HUES6 (cell line): Measurements from ENCODE around the gene SQSTM1.
"Not testable (repeated sequence)": the region's sequence is repeated elsewhere in the genome, so short reads cannot be mapped to it uniquely, and the experiment has no call there.

Experiments
- H3K27ac ChIP-seq: 2 replicates; pipeline ENCODE4 v1.7.0; 2013; ENCODE audit warnings: low read depth, mild to moderate bottlenecking, low read length, inconsistent platforms
- H3K27me3 ChIP-seq: 2 replicates; pipeline ENCODE4 v1.6.1; 2013; ENCODE audit warnings: low read length; ENCODE audit not compliant: control insufficient read depth, insufficient read depth
- H3K36me3 ChIP-seq: 2 replicates; pipeline ENCODE4 v1.6.1; 2013; ENCODE audit warnings: low read length; ENCODE audit not compliant: control insufficient read depth, insufficient read depth
- H3K4me1 ChIP-seq: 2 replicates; pipeline ENCODE4 v1.6.1; 2013; ENCODE audit warnings: low read length; ENCODE audit not compliant: control insufficient read depth, insufficient read depth
- H3K4me3 ChIP-seq: 2 replicates; pipeline ENCODE4 v1.5.1; 2013; ENCODE audit warnings: low read depth, low read length
- H3K9ac ChIP-seq: one replicate; pipeline ENCODE4 v1.6.1; 2013; ENCODE audit warnings: mild to moderate bottlenecking, low read length
- H3K9me3 ChIP-seq: 2 replicates; pipeline ENCODE4 v1.6.1; 2013; ENCODE audit warnings: low read depth, low read length; ENCODE audit not compliant: control insufficient read depth, insufficient read depth

The SQSTM1 gene

DNA sequence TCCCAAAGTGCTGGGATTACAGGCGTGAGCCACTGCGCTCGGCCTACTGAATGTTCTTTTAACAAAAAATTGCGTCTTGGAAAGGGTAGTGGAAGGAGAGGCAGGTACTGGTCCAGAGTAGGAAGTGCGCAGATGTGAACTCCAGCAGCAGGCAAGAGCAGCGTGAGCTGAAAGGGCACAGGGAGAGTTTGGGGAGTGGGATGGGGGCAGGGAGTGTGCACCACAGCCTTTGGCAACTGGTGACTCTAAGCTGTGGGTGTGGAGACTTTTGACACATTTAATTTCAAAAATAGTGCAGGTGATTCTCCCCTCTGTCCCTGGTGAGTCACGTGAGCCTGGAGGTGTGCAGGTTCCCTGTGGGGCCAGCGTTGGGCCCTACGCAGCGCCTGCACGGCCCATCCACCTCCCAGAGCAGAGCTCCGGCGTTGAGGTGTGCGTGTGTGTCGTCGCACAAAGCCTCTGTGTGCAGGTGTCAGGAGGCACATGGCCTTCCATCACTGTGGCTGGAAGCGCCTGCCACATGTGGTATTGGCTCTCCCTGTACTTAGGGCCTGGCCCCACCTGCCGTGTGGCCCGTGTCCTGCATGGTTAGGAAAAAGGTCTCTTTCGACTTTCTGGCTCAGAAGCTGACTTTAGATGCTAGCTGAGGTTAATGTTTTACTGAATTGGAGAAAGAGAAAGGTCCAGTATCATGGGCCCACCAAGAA is 11.5 kb downstream of the SQSTM1 start:
- Histone ChIP-seq H3K36me3 (peaks cover 87% of the 10 kb centered on the region), H3K9me3 (no peaks in the 10 kb centered on the region), H3K27me3 (no peaks in the 10 kb centered on the region), H3K4me3 (no peak overlapping the region), H3K9ac (no peak overlapping the region), H3K27ac (no peak overlapping the region), H3K4me1 (peaks cover 22% of the 10 kb centered on the region)

DNA sequence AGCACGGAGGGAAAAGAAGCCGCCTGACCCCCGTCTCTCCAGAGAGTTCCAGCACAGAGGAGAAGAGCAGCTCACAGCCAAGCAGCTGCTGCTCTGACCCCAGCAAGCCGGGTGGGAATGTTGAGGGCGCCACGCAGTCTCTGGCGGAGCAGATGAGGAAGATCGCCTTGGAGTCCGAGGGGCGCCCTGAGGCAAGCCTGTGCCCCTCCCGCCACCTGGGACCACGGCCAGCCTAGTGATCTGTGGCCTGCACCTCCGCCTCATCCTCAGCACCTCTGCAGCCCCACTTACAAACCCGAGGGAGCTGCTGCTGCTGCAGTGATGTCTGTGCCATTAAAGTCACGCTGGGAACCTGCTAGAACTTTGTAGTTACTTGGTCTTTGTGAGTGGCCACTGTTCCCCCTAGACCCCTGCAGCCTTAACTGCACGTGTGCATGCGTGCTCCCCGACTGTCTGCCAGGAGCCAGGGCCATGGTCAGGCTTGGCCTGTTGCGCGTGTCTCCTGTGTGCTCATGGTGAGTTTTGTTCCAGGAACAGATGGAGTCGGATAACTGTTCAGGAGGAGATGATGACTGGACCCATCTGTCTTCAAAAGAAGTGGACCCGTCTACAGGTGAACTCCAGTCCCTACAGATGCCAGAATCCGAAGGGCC is 12.5 kb downstream of the SQSTM1 start:
- H3K36me3 ChIP-seq: peaks cover 87% of the 10 kb centered on the region

DNA sequence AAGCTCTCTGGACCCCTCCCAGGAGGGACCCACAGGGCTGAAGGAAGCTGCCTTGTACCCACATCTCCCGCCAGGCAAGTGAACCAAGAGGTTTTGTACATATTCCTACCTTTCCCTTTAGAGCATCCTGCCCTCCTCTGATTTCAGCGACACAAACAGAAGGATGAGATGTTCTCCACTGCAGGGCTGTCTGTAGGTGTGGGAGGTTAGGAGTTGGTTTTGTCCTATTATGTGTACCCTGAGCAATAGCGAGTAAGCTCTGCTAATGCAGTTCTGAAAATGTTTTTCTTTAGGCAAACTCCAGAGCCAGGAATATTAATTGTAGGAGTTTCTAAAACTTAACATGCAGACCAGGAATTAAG is 13.0 kb downstream of the SQSTM1 start:
- H3K4me1 ChIP-seq: peaks cover 13% of the 10 kb centered on the region
- no peak overlapping the region for H3K4me3 ChIP-seq
- peaks cover 89% of the 10 kb centered on the region for H3K36me3 ChIP-seq
- no peaks in the 10 kb centered on the region for H3K9me3 ChIP-seq
- no peak overlapping the region for H3K9ac ChIP-seq
- H3K27me3 ChIP-seq: no peaks in the 10 kb centered on the region
- no peak overlapping the region for H3K27ac ChIP-seq

More for the DNA sequence above, 12.5 kb downstream of the SQSTM1 start:
- no peak overlapping the region for H3K27ac ChIP-seq
- H3K9ac ChIP-seq: no peak overlapping the region
- H3K4me1 ChIP-seq: peaks cover 15% of the 10 kb centered on the region
- H3K27me3 ChIP-seq: no peaks in the 10 kb centered on the region
- H3K4me3 ChIP-seq: no peak overlapping the region
- no peaks in the 10 kb centered on the region for H3K9me3 ChIP-seq

DNA sequence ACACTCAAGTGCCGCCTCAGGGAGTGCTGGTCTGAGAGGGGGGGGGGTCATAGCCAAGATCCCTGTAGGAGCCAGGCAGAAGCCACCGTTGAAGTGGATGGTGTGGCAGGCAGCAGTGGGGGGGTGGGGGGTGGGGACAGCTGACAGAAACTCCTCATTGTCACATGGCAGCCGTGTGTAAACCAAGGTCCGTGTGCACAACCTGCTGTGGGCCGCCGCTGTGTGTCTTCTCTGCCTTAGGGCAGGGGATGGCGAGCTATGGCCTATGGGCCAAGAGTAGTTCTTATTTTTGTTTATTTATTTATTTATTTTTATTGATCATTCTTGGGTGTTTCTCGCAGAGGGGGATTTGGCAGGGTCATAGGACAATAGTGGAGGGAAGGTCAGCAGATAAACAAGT is 13.4 kb downstream of the SQSTM1 start:
- no peaks in the 10 kb centered on the region for H3K9me3 ChIP-seq
- H3K27ac ChIP-seq: no peak overlapping the region
- H3K4me1 ChIP-seq: peaks cover 8% of the 10 kb centered on the region; the same call in 1 of the 2 replicates
- no peak overlapping the region for H3K9ac ChIP-seq
- H3K27me3 ChIP-seq: no peaks in the 10 kb centered on the region
- no peak overlapping the region for H3K4me3 ChIP-seq
- peaks cover 87% of the 10 kb centered on the region for H3K36me3 ChIP-seq

DNA sequence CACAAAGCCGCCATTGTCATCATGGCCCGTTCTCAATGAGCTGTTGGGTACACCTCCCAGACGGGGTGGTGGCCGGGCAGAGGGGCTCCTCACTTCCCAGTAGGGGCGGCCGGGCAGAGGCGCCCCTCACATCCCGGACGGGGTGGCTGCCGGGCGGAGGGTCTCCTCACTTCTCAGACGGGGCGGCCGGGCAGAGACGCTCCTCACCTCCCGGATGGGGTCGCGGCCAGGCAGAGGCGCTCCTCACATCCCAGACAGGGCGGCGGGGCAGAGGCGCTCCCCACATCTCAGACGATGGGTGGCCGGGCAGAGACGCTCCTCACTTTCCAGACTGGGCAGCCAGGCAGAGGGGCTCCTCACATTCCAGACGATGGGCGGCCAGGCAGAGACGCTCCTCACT is 14.2 kb downstream of the SQSTM1 start:
- H3K4me1 ChIP-seq, H3K9ac ChIP-seq, H3K4me3 ChIP-seq, H3K9me3 ChIP-seq, H3K27me3 ChIP-seq, H3K27ac ChIP-seq: not testable (repeated sequence)
- peaks cover 86% of the 10 kb centered on the region for H3K36me3 ChIP-seq

DNA sequence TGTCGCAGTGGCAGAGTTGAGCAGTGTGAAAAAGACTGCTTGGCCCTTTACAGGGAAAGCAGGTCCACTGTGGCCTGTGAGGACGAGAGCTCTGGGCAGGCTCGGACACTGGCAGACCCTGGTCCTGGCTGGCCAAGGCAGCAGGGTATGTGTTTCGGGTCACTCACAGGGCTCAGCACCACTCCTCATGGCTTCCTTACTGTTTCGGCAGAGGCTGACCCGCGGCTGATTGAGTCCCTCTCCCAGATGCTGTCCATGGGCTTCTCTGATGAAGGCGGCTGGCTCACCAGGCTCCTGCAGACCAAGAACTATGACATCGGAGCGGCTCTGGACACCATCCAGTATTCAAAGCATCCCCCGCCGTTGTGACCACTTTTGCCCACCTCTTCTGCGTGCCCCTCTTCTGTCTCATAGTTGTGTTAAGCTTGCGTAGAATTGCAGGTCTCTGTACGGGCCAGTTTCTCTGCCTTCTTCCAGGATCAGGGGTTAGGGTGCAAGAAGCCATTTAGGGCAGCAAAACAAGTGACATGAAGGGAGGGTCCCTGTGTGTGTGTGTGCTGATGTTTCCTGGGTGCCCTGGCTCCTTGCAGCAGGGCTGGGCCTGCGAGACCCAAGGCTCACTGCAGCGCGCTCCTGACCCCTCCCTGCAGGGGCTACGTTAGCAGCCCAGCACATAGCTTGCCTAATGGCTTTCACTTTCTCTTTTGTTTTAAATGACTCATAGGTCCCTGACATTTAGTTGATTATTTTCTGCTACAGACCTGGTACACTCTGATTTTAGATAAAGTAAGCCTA is 15.7 kb downstream of the SQSTM1 start:
- Histone ChIP-seq H3K36me3 (peaks cover 86% of the 10 kb centered on the region), H3K9me3 (no peaks in the 10 kb centered on the region), H3K4me3 (no peak overlapping the region), H3K27ac (no peak overlapping the region), H3K9ac (no peak overlapping the region), H3K27me3 (no peaks in the 10 kb centered on the region), H3K4me1 (no peaks in the 10 kb centered on the region)

DNA sequence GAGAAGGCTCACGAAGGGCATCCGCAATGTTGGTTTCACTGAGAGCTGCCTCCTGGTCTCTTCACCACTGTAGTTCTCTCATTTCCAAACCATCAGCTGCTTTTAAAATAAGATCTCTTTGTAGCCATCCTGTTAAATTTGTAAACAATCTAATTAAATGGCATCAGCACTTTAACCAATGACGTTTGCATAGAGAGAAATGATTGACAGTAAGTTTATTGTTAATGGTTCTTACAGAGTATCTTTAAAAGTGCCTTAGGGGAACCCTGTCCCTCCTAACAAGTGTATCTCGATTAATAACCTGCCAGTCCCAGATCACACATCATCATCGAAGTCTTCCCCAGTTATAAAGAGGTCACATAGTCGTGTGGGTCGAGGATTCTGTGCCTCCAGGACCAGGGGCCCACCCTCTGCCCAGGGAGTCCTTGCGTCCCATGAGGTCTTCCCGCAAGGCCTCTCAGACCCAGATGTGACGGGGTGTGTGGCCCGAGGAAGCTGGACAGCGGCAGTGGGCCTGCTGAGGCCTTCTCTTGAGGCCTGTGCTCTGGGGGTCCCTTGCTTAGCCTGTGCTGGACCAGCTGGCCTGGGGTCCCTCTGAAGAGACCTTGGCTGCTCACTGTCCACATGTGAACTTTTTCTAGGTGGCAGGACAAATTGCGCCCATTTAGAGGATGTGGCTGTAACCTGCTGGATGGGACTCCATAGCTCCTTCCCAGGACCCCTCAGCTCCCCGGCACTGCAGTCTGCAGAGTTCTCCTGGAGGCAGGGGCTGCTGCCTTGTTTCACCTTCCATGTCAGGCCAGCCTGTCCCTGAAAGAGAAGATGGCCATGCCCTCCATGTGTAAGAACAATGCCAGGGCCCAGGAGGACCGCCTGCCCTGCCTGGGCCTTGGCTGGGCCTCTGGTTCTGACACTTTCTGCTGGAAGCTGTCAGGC is 16.6 kb downstream of the SQSTM1 start:
- no peak overlapping the region for H3K27ac ChIP-seq
- H3K9me3 ChIP-seq: no peaks in the 10 kb centered on the region
- H3K36me3 ChIP-seq: peaks cover 85% of the 10 kb centered on the region
- no peak overlapping the region for H3K9ac ChIP-seq
- H3K4me1 ChIP-seq: no peaks in the 10 kb centered on the region
- H3K4me3 ChIP-seq: no peak overlapping the region
- H3K27me3 ChIP-seq: no peaks in the 10 kb centered on the region

DNA sequence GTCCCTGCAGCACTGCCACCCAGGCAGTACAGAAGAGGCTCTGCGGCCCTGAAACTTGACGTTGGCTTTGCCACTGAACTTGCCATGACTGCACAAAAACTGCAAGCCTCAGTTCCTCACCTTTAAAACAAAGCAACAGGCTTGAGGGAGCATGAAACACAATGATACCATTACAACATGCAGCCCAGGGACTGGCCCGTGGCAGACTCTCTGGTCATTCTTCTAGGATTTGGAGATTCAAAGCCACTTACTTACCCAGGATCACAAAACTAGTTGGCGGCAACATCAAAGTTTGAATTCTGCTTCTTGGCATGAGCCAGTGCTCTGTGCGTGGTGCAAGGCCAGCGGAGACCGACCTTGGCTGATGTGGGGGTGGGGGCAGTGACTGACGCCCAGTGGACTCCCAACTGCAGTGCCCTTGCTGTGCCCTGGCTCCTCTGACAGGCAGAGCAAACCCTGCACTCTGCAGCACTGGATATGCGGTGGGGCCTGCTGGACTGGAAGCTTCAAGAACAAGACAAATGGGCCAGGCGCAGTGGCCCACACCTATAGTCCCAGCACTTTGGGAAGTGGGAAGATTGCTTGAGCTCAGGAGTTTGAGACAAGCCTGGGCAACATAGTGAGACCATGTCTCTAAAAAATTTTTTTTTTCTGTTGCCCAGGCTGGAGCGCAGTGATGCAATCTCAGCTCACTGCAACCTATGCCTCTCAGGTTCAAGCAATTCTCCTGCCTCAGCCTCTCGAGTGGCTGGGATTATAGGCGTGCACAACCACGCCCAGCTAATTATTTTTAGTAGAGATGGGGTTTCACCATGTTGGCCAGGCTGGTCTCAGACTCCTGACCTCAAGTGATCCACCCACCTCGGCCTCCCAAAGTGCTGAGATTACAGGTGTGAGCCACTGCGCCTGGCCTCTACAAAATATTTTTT is 18.9 kb downstream of the SQSTM1 start:
- Histone ChIP-seq H3K9me3 (no peaks in the 10 kb centered on the region), H3K9ac (no peak overlapping the region), H3K36me3 (peaks cover 75% of the 10 kb centered on the region), H3K4me1 (no peaks in the 10 kb centered on the region), H3K4me3 (no peak overlapping the region), H3K27ac (no peak overlapping the region; the same call in 1 of the 2 replicates), H3K27me3 (no peaks in the 10 kb centered on the region)

DNA sequence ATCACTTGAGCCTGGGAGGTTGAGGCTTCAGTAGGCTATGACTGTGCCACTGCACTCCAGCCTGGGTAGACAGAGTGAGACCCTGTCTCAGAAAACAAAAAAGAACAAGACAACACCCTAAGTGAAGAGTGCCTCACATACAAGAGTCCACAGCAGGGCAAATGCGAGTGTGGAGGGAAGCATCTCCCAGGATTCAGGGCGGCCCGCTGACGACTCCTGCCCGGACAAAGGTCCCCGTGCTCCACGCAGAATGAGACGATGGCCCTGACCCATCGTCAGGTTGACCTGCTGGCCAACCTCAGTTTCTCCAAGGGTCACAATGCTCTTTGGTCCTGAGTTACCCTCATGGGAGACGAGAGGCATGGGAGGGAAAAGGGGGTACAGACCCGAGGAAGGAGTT is 19.6 kb downstream of the SQSTM1 start:
- H3K27ac ChIP-seq: no peak overlapping the region
- H3K4me1 ChIP-seq: no peaks in the 10 kb centered on the region
- H3K9ac ChIP-seq: no peak overlapping the region
- no peaks in the 10 kb centered on the region for H3K27me3 ChIP-seq
- H3K9me3 ChIP-seq: peaks cover 2% of the 10 kb centered on the region; the same call in 1 of the 2 replicates
- H3K4me3 ChIP-seq: no peak overlapping the region
- H3K36me3 ChIP-seq: peaks cover 75% of the 10 kb centered on the region

DNA sequence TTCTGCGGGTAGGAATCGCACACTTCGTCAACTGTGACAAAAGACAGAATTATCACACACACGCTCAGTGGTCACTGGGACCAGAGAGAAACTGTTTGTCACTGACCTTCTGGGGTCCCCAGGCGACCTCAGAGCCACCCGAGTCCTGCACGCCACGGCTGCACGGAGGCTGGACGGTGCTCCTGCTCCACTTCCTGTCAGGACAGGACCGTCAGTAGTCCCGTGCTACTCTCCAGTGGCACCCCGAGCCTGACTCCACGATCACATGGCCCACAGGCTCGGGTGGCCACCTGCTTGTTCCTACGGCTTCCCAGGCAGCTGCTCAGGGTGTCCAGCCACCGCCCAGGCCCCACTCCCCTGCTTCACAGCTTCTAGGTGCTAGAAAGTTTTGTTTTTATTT is 20.1 kb downstream of the SQSTM1 start:
- H3K36me3 ChIP-seq: peaks cover 73% of the 10 kb centered on the region
- no peaks in the 10 kb centered on the region for H3K4me1 ChIP-seq
- H3K27me3 ChIP-seq: no peaks in the 10 kb centered on the region
- no peak overlapping the region for H3K4me3 ChIP-seq
- H3K9ac ChIP-seq: no peak overlapping the region
- H3K9me3 ChIP-seq: peaks cover 4% of the 10 kb centered on the region; the same call in 1 of the 2 replicates
- no peak overlapping the region for H3K27ac ChIP-seq
